Astrocyte of the hippocampus (primary cell): ENCODE measurements around the gene MDFIC.

Experiments
- DNase-seq: peaks from one replicate; pipeline ENCODE4 v3.0.0; 2011; ENCODE audit warnings: low read depth, low spot score

MDFIC gene

GRCh38 chr7:114952296-114952695 is 30.4 kb downstream of the MDFIC start:
- DNase-seq: peak; percentile 23

GRCh38 chr7:114953724-114954123 is 31.8 kb downstream of the MDFIC start:
- DNase-seq: no peak

- no peak for DNase-seq
Observed at GRCh38 chr7:114956702-114957101, 34.8 kb downstream of the MDFIC start.

- no peak for DNase-seq
Observed at GRCh38 chr7:114957444-114957843, 35.5 kb downstream of the MDFIC start.

- no peak for DNase-seq
Observed at GRCh38 chr7:114959931-114960330, 38.0 kb downstream of the MDFIC start.

GRCh38 chr7:114962441-114962840 is 40.5 kb downstream of the MDFIC start:
- DNase-seq: no peak

GRCh38 chr7:114966156-114966555 is 44.3 kb downstream of the MDFIC start:
- DNase-seq: no peak

- DNase-seq: no peak
Observed at GRCh38 chr7:114969096-114969495, 47.2 kb downstream of the MDFIC start.

GRCh38 chr7:114970308-114970707 is 48.4 kb downstream of the MDFIC start:
- DNase-seq: no peak

- no peak for DNase-seq
Observed at GRCh38 chr7:114970732-114971131, 48.8 kb downstream of the MDFIC start.

- no peak for DNase-seq
Observed at GRCh38 chr7:114972567-114972966, 50.7 kb downstream of the MDFIC start.

GRCh38 chr7:114973147-114973546 is 51.3 kb downstream of the MDFIC start:
- peak; percentile 61 for DNase-seq

GRCh38 chr7:114975401-114975800 is 53.5 kb downstream of the MDFIC start:
- DNase-seq: no peak

GRCh38 chr7:114976666-114977065 is 54.8 kb downstream of the MDFIC start:
- DNase-seq: no peak

GRCh38 chr7:114977277-114977676 is 55.4 kb downstream of the MDFIC start:
- DNase-seq: no peak

- peak; percentile 82 for DNase-seq
Observed at GRCh38 chr7:114979388-114979787, 57.5 kb downstream of the MDFIC start.

GRCh38 chr7:114979803-114980507 is 58.1 kb downstream of the MDFIC start:
- no peak for DNase-seq

GRCh38 chr7:114981323-114981722 is 59.4 kb downstream of the MDFIC start:
- no peak for DNase-seq

GRCh38 chr7:114985116-114985715 is 63.3 kb downstream of the MDFIC start:
- no peak for DNase-seq

GRCh38 chr7:114986190-114987180 is 64.6 kb downstream of the MDFIC start:
- DNase-seq: peak; percentile 58

GRCh38 chr7:114988026-114988425 is 66.1 kb downstream of the MDFIC start:
- no peak for DNase-seq

GRCh38 chr7:114988755-114989375 is 67.0 kb downstream of the MDFIC start:
- peak; percentile 81 for DNase-seq
